DOHH2 (cell line): ENCODE results near the gene TMEM126B.
"Not testable (repeated sequence)": the region's sequence is repeated elsewhere in the genome, so short reads cannot be mapped to it uniquely, and the experiment has no call there.

Experiments used
- H3F3A ChIP-seq: fragments of 200-600 bp; sonication (generic), shearing (Covaris generic); 2 replicates; pipeline ENCODE4 v1.6.0; 2016; ENCODE audit warnings: antibody characterized with exemption, mild to moderate bottlenecking; ENCODE audit not compliant: control insufficient read depth, insufficient read depth
- H3K27ac ChIP-seq: fragments of 200-600 bp; sonication (generic); 2 replicates; pipeline ENCODE4 v1.5.1; 2014; ENCODE audit warnings: low read depth, mild to moderate bottlenecking, low read length, moderate library complexity
- H3K27me3 ChIP-seq: fragments of 200-600 bp; sonication (generic); 2 replicates; pipeline ENCODE4 v1.6.1; 2014; ENCODE audit warnings: mild to moderate bottlenecking, low read length, mixed read lengths; ENCODE audit not compliant: control insufficient read depth
- H3K36me3 ChIP-seq: fragments of 200-600 bp; sonication (generic); 2 replicates; pipeline ENCODE4 v1.6.1; 2014; ENCODE audit warnings: mild to moderate bottlenecking, low read length, moderate library complexity, mixed read lengths; ENCODE audit not compliant: control insufficient read depth
- H3K4me1 ChIP-seq: fragments of 200-600 bp; sonication (generic); 2 replicates; pipeline ENCODE4 v1.6.1; 2014; ENCODE audit warnings: mild to moderate bottlenecking, low read length, mixed read lengths; ENCODE audit not compliant: control insufficient read depth
- H3K4me2 ChIP-seq: fragments of 200-600 bp; sonication (generic); 2 replicates; pipeline ENCODE4 v1.6.0; 2014; ENCODE audit warnings: mild to moderate bottlenecking, low read length, moderate library complexity
- H3K4me3 ChIP-seq: fragments of 200-600 bp; sonication (generic); 2 replicates; pipeline ENCODE4 v1.5.1; 2014; ENCODE audit warnings: mild to moderate bottlenecking, low read length, mixed read lengths
- H3K79me2 ChIP-seq: fragments of 200-600 bp; sonication (generic); 2 replicates; pipeline ENCODE4 v1.6.1; 2014; ENCODE audit warnings: mild to moderate bottlenecking, low read length, mixed read lengths; ENCODE audit not compliant: control insufficient read depth
- H3K9me2 ChIP-seq: fragments of 200-600 bp; sonication (generic); replicated peaks from 2 replicates; pipeline ENCODE4 v1.6.1; 2014; ENCODE audit warnings: mild to moderate bottlenecking, low read length, mixed read lengths; ENCODE audit not compliant: control insufficient read depth
- H3K9me3 ChIP-seq: fragments of 200-600 bp; sonication (generic); 2 replicates; pipeline ENCODE4 v1.6.1; 2014; ENCODE audit warnings: antibody characterized with exemption, low read length, mixed read lengths; ENCODE audit not compliant: control insufficient read depth, insufficient read depth
- H4K20me1 ChIP-seq: fragments of 200-600 bp; sonication (generic); 2 replicates; pipeline ENCODE4 v1.6.0; 2014; ENCODE audit warnings: low read depth, mild to moderate bottlenecking, antibody characterized with exemption, low read length, moderate library complexity; ENCODE audit not compliant: control insufficient read depth, insufficient read depth
- EZH2phosphoT487 ChIP-seq: fragments of 200-600 bp; sonication (generic); IDR thresholded peaks from 2 replicates; pipeline ENCODE4 v1.6.1; 2017; ENCODE audit warnings: borderline replicate concordance, mild to moderate bottlenecking, antibody characterized with exemption, low read length, moderate library complexity, mixed read lengths
- TF ChIP-seq, protein P1 (sequence below): fragments of 200-600 bp; sonication (generic); IDR thresholded peaks from one replicate; pipeline ENCODE4 v1.5.1; 2014; ENCODE audit warnings: antibody characterized with exemption, mild to moderate bottlenecking, low read depth, low read length; ENCODE audit not compliant: poor library complexity, severe bottlenecking

TMEM126B gene

DNA sequence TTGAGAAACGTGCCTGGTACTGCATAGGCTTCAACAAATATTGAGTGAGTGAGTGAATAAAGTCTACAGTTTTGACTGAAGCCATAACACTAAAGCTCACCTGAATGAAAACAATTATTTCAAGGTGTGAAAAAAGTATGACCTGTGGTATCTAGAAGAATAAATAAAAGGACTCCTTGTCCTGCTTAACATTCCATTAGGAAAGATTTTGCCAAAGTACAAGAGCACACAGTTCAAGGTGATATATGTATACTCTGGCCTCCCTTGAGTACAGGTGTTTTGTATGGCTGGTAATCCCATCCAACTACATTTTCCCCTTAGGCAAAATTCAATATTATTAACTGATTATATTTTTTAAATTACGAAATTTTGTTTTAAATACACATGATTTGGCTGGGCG is 38.3 kb downstream of the TMEM126B start:
- Histone ChIP-seq H3K4me1 (peaks cover 12% of the 10 kb centered on the region), H3F3A (no peaks in the 10 kb centered on the region), H3K4me2 (no peak overlapping the region), H3K36me3 (peaks cover 31% of the 10 kb centered on the region), H3K9me2 (no peaks in the 10 kb centered on the region), H3K9me3 (no peaks in the 10 kb centered on the region), H3K27me3 (no peaks in the 10 kb centered on the region), H3K79me2 (peaks cover 36% of the 10 kb centered on the region), H4K20me1 (peaks cover 16% of the 10 kb centered on the region), H3K4me3 (no peak overlapping the region), H3K27ac (no peak overlapping the region)
- TF ChIP-seq, protein P1, sequence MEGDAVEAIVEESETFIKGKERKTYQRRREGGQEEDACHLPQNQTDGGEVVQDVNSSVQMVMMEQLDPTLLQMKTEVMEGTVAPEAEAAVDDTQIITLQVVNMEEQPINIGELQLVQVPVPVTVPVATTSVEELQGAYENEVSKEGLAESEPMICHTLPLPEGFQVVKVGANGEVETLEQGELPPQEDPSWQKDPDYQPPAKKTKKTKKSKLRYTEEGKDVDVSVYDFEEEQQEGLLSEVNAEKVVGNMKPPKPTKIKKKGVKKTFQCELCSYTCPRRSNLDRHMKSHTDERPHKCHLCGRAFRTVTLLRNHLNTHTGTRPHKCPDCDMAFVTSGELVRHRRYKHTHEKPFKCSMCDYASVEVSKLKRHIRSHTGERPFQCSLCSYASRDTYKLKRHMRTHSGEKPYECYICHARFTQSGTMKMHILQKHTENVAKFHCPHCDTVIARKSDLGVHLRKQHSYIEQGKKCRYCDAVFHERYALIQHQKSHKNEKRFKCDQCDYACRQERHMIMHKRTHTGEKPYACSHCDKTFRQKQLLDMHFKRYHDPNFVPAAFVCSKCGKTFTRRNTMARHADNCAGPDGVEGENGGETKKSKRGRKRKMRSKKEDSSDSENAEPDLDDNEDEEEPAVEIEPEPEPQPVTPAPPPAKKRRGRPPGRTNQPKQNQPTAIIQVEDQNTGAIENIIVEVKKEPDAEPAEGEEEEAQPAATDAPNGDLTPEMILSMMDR = no peak
- TF ChIP-seq EZH2phosphoT487 = no peak

- Histone ChIP-seq H3K27me3 (no peaks in the 10 kb centered on the region), H3K79me2 (peaks cover 22% of the 10 kb centered on the region), H3K4me3 (no peak overlapping the region), H3F3A (no peaks in the 10 kb centered on the region), H3K9me3 (no peaks in the 10 kb centered on the region), H4K20me1 (peaks cover 4% of the 10 kb centered on the region), H3K4me1 (peaks cover 12% of the 10 kb centered on the region), H3K4me2 (no peak overlapping the region), H3K27ac (no peak overlapping the region), H3K36me3 (peaks cover 16% of the 10 kb centered on the region), H3K9me2 (no peaks in the 10 kb centered on the region)
- TF ChIP-seq EZH2phosphoT487 = no peak
- TF ChIP-seq, protein P1 = no peak
These were observed 39.8 kb downstream of the TMEM126B start for GRCh38 chr11:85668157-85668556.

DNA sequence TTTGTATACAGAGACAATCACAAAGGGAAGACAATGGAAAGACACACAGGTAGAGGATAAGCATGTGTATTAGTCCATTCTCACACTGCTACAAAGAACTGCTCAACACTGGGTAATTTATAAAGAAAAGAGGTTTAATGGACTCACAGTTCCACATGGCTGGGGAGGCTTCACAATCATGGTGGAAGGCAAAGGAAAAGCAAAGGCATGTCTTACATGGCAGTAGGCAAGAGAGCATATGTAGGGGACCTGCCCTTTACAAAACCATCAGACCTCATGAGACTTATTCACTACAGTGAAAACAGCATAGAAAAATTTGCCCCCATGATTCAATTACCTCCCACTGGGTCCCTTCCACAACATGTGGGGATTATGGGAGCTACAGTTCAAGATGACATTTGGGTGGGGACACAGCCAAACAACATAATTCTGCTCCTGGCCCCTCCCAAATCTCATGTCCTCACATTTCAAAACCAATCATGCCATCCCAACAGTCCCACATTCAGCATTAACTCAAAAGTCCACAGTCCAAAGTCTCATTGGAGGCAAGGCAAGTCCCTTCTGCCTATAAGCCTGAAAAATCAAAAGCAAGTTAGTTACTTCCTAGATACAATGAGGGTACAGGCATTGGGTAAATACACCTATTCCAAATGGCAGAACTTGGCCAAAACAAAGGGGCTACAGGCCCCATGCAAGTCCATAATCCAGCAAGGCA is 42.7 kb downstream of the TMEM126B start:
- H3K27me3 ChIP-seq, H3K4me3 ChIP-seq, H4K20me1 ChIP-seq, H3K9me3 ChIP-seq, H3F3A ChIP-seq, H3K9me2 ChIP-seq, H3K4me1 ChIP-seq, H3K79me2 ChIP-seq, H3K27ac ChIP-seq, H3K36me3 ChIP-seq, H3K4me2 ChIP-seq: not testable (repeated sequence)

GRCh38 chr11:85672105-85672902 is 43.9 kb downstream of the TMEM126B start:
- Histone ChIP-seq H3K4me3 (no peak overlapping the region), H3K9me3 (no peaks in the 10 kb centered on the region), H3F3A (no peaks in the 10 kb centered on the region), H3K27ac (no peak overlapping the region), H3K79me2 (no peaks in the 10 kb centered on the region), H3K27me3 (no peaks in the 10 kb centered on the region), H3K9me2 (no peaks in the 10 kb centered on the region), H4K20me1 (no peaks in the 10 kb centered on the region), H3K4me1 (peaks cover 6% of the 10 kb centered on the region; the same call in 1 of the 2 replicates), H3K36me3 (no peaks in the 10 kb centered on the region), H3K4me2 (no peak overlapping the region)
- TF ChIP-seq EZH2phosphoT487 = no peak
- TF ChIP-seq, protein P1 = no peak
